ENCODE results near the gene SHISA4.
"Not testable (repeated sequence)": the region's sequence is repeated elsewhere in the genome, so short reads cannot be mapped to it uniquely, and the experiment has no call there.

Gene SHISA4, protein sequence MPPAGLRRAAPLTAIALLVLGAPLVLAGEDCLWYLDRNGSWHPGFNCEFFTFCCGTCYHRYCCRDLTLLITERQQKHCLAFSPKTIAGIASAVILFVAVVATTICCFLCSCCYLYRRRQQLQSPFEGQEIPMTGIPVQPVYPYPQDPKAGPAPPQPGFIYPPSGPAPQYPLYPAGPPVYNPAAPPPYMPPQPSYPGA

DNA sequence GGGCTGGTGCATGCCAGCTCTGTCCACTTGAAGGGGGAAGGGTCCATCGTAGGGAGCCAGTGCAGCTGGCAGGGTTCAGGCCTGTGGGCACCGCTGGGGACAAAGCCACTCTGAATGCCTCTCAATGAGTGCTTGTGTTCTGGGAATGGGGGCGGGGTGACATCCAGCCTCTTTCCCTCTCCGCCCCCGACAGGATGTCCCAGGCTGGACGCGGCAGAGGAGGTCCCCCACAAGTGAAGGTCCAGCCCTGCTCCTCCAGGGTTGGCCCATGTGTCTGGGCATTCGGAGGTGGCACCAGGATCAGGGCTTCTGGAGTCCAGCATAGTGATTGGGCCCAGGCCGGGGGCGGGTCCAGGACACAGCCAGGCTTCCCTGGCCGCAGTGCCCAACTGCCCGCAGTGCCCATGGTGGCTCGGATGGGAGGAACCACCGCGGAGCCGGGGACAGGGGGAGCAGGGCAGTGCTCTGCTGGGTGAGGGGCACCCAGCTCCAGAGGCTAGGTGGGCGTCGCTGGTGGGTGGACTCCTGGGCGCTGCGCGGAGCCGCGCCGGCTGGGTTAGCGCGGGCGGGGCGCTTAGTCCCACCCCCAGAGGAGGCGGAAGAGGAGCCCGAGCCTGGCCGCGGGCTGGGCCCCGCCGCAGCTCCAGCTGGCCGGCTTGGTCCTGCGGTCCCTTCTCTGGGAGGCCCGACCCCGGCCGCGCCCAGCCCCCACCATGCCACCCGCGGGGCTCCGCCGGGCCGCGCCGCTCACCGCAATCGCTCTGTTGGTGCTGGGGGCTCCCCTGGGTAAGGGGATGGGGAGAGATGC, at the start of gene SHISA4:
TSS of gene SHISA4 (plus strand) at position 617 of the 808 bp plus-strand sequence. CDS start at position 714, 97 bp downstream.
- no peak for DNase-seq

- DNase-seq, result not testable (repeated sequence)
Observed at GRCh38 chr1:201839089-201839488, 49.6 kb upstream of the SHISA4 start.

DNA sequence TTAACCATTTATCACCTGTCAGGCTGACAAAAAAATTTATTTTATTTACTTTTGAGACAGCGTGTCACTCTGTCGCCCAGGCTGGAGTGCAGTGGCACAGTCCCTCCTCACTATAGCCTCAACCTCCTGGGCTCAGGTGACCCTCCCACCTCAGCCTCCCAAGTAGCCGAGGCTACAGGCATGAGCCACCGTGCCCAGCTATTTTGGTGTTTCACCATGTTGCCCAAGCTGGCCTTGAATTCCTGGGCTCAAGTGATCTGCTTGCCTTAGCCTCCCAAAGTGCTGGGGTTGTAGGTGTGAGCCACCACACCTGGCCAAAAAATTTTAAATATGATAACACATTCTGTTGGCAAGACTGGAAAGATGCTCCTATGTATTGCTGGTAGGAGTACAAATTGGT, 48.6 kb upstream of the SHISA4 start:
- DNase-seq, result no peak

- no peak for DNase-seq
Observed at GRCh38 chr1:201840490-201840889, 48.2 kb upstream of the SHISA4 start.

- DNase-seq, result no peak
Observed at GRCh38 chr1:201841265-201841912, 47.3 kb upstream of the SHISA4 start.

DNA sequence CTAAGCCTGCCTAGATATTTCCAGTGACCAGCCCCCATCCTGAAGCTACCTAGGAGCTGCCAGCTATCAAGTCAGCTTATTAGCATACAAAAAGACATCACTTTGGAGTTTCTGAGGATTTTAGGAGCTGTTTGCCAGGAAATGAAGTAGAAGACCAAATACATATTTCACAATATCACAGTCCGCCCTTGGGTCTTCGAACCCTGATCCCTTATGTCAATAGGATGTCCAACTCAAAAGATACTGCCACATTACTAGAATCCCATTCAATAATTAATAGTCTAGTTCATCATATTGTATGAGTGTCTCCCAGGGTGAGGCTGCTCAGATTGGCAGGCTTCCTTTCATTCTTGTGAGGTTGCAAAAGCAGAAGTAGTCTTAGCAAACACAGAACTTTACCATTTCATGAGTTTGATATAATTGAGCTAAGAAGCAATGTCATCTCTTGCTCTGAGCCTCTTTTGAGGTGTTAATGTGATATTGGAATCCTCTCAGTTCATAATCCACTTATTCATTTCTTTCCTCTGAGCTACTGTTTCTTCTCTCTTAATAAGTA, 46.1 kb upstream of the SHISA4 start:
- no peak for DNase-seq

DNA sequence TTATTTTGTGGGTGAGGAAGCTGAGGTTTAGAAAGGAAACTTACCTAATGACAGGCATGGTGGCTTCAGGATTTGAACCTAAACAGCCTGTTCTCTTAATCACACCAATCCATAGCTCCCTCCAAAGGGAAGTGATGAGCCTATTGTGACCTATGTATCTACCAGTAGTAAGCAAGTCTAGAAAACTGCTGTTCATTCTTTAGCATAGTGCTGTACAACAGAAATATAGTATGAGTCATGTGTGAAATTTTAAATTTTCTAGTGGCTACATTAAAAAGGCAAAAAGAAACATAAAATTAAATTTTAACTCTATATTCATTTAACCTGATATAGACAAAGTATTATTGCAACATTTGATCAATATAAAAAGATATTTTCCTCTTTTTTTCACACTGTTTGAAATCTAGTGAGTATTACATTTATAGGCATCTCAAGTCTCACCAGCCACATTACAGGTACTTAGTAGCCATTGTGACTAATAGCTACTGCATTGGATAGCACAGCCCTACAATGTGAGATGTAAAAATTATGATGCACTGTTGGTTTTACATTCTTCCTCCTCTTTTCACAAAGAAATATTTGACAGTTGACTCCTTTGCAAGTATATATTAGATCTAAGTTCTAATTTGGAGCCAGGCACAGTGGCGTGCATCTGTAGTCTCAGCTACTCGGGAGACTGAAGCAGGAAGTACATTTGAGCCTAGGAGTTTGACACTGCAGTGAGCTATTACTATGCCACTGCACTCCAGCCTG, 43.2 kb upstream of the SHISA4 start:
- no peak for DNase-seq

DNA sequence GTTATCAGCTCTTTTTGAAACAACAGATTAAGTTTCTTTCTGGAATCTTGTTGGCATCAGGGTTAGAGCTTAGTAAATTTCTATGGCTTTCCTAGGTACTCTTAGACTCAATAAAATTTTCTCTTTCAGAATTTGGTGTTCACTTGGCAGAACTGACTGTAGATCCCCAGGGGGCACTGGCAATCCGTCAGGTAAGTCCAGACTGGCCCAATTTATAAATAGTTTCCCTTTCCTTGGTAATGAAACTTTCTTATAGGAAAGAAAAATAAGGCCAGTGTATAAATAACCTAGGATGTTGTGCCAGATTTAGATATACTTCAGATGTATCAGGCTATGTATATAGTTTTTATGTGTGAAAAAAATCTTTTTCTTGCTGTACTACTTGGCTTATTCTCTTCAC, 41.5 kb upstream of the SHISA4 start:
- no peak for DNase-seq

GRCh38 chr1:201848230-201848629, 40.5 kb upstream of the SHISA4 start:
- DNase-seq, result no peak

- DNase-seq, result no peak
Observed at GRCh38 chr1:201849372-201850052, 39.2 kb upstream of the SHISA4 start.

GRCh38 chr1:201850053-201850397, 38.7 kb upstream of the SHISA4 start:
- DNase-seq, result no peak

GRCh38 chr1:201851949-201852348, 36.7 kb upstream of the SHISA4 start:
- DNase-seq, result no peak

- not testable (repeated sequence) for DNase-seq
Observed at GRCh38 chr1:201856722-201857121, 32.0 kb upstream of the SHISA4 start.

GRCh38 chr1:201859424-201859823, 29.3 kb upstream of the SHISA4 start:
- no peak for DNase-seq

- DNase-seq, result no peak
Observed at GRCh38 chr1:201861448-201861847, 27.2 kb upstream of the SHISA4 start.

DNA sequence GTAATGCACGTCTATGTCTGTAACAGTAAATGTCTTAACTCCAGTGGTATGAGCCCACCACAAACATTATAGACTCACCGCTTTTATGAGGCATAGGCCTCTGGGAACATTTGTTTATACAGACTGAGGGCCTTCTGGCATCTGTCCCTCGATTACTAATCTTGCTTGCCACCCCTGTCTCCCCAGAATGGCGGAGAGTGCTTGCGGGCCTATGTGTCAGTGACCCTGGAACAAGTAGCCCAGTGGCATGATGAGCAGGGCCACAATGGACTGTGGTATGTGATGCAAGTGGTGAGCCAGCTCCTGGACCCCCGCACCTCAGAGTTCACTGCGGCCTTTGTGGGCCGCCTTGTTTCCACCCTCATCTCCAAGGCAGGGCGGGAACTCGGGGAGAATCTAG, 18.3 kb upstream of the SHISA4 start:
- no peak for DNase-seq

- no peak for DNase-seq
Observed at GRCh38 chr1:201874672-201875071, 14.0 kb upstream of the SHISA4 start.

- DNase-seq, result no peak
Observed at GRCh38 chr1:201876148-201876818, 12.4 kb upstream of the SHISA4 start.

DNA sequence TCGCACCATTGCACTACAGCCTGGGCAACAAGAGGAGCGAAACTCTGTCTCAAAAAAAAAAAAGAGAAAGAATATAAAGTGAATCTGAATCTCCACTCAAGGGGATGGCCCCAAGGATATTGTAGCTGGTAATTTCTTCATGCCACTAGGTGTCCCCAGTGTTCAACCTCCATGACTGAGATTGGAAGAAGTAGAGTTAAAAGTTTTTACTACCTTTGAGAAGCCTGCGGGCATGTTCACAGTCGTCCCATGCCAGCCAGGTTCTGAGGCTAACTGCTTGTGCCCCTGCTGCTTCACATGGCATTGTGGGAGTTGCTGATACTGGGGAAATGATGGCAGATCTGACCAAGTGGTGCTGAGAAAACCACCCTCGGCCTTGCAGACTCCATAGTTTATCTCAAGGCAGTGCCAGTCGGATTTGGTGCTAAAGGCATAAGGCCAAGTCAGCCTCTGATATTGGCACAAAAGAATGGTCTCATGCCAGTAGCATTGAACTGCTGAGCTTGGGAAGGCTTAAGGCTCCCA, 10.8 kb upstream of the SHISA4 start:
- DNase-seq, result peak; percentile 19

DNA sequence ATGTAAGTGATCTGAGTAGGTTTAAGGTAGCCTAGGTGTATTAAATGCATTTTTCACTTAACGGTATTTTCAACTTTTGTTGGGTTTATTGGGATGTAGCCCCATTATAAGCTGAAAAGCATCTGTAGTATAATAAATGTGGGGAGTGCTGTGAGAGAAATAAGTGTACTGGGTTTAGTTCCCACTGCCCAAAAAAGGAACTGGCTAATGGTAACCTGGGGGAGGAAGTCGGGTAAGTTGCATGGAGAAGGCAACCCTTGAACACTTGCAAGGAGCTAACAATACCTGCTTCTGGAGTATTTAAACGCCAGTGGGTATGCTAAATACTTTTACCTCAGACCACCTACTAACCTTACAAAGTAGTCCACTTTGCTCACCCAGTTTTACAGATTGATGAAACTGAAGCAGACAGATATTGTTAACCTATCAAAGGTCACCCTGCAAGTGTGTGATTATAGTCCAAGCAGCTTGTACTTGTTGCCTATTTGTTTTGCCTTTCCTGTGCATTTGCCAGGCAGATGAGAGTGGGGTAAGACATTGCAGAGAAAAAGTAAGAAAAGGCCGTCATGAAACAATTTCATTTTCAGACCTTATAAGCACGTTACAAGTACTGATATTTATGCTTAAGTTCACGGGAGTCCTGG, 7.6 kb upstream of the SHISA4 start:
- no peak for DNase-seq

- DNase-seq, result no peak
Observed at GRCh38 chr1:201881617-201882016, 7.1 kb upstream of the SHISA4 start.

All from CD4-positive, alpha-beta T cell treated with Interleukin-17A for 1 hour (primary cell).